Gastroesophageal sphincter (tissue), 3 donors: Measurements from ENCODE around the gene CPT2.

Experiments
- CTCF ChIP-seq, 4 experiments: fragments of 200-600 bp in 2 of 4; fragments of 450-650 bp in 2 of 4; sonication (generic) in 1 of 4; IDR thresholded peaks; one replicate each; pipeline ENCODE4 v1.5.1; 2017 to 2019; ENCODE audit warnings: antibody characterized with exemption in 4 of 4, mild to moderate bottlenecking in 2 of 4, moderate library complexity in 2 of 4
- POLR2AphosphoS5 ChIP-seq: sonication (generic); formaldehyde crosslinking; IDR thresholded peaks from one replicate; pipeline ENCODE4 v1.6.1; 2017; ENCODE audit warnings: antibody characterized with exemption

GRCh38 chr1:53186533-53186932 is 10.1 kb upstream of the CPT2 start:
- TF ChIP-seq CTCF (IDR thresholded peaks at IDR 0.05): no peak
- no peak for TF ChIP-seq POLR2AphosphoS5
